HG03378 (cell line): ENCODE measurements around the gene ARID4A.
"Not testable (repeated sequence)": the region's sequence is repeated elsewhere in the genome, so short reads cannot be mapped to it uniquely, and the experiment has no call there.

Experiments used
- ATAC-seq: cut with Tn5 transposase; IDR thresholded peaks from one replicate; pipeline ENCODE4 v1.9.1; 2021; ENCODE audit warnings: mild to moderate bottlenecking, moderate library complexity; ENCODE audit not compliant: unreplicated experiment

Gene ARID4A, protein sequence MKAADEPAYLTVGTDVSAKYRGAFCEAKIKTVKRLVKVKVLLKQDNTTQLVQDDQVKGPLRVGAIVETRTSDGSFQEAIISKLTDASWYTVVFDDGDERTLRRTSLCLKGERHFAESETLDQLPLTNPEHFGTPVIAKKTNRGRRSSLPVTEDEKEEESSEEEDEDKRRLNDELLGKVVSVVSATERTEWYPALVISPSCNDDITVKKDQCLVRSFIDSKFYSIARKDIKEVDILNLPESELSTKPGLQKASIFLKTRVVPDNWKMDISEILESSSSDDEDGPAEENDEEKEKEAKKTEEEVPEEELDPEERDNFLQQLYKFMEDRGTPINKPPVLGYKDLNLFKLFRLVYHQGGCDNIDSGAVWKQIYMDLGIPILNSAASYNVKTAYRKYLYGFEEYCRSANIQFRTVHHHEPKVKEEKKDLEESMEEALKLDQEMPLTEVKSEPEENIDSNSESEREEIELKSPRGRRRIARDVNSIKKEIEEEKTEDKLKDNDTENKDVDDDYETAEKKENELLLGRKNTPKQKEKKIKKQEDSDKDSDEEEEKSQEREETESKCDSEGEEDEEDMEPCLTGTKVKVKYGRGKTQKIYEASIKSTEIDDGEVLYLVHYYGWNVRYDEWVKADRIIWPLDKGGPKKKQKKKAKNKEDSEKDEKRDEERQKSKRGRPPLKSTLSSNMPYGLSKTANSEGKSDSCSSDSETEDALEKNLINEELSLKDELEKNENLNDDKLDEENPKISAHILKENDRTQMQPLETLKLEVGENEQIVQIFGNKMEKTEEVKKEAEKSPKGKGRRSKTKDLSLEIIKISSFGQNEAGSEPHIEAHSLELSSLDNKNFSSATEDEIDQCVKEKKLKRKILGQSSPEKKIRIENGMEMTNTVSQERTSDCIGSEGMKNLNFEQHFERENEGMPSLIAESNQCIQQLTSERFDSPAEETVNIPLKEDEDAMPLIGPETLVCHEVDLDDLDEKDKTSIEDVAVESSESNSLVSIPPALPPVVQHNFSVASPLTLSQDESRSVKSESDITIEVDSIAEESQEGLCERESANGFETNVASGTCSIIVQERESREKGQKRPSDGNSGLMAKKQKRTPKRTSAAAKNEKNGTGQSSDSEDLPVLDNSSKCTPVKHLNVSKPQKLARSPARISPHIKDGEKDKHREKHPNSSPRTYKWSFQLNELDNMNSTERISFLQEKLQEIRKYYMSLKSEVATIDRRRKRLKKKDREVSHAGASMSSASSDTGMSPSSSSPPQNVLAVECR

DNA sequence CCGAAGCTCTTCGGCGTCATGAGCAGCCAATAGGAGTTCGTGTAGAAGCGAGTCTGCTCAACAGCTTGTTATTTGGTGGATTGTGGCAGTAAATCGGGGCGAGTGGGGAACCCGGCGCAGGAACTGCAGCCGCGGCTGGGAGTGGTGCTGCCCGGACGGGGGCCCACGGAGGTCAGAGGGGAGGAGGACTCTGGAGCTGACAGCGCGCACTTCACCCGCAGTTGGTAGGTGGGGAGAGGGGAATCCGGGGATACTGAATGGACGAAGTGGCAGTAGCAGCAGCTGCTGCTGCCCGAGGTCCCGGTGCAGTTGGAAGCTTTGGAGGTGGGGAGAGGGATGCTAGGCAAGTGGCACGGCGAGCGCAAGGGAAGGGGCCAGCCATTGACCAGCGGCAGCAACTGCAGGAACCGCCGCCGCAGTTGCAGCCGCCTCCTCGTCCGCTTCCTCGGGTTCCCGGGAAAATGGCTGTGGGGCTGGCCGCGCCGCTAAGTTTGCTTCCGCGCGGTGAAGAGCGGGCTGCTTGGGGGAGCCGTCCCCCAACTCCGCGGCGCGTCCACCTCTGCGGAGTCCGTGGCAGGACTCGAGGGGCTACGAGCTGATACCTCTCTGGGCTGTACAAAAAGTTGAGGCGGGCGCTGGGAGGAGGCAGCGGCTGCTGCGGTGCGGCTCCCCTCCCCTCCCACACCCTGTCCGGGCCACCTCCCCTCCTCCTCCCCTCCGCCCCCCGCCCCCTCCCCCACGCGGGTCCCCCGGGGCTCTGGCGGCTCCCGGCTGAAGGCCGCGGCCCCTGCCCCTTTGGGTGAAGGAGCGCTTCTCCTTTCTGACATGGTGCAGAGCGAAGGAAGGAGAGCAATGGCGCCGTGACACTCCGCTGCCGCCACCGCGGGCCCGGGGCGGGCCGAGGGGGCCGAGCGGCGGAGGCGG, at the start of gene ARID4A:
TSS of gene ARID4A (plus strand) at position 79 of the 924 bp plus-strand sequence. CDS start 1,300 bp downstream, outside the sequence.
- no peak for ATAC-seq

DNA sequence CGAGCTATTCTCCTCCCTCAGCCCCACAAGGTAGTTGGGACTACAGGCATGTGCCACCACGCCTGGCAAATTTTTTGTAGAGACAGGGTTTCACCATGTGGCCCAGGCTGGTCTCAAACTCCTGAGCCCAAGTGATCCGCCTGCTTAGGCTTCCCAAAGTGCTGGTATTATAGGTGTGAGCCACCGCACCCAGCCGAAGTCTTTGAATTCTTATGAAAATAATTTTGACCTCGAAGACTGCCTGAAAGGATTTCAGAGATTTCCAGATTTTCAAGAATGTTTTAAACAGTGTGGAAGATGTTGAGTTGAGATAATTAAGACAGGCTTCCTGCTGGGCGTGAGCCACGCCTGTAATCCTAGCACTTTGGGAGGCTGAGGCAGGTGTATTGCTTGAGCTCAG, 48.7 kb upstream of the ARID4A start:
- ATAC-seq, result no peak

DNA sequence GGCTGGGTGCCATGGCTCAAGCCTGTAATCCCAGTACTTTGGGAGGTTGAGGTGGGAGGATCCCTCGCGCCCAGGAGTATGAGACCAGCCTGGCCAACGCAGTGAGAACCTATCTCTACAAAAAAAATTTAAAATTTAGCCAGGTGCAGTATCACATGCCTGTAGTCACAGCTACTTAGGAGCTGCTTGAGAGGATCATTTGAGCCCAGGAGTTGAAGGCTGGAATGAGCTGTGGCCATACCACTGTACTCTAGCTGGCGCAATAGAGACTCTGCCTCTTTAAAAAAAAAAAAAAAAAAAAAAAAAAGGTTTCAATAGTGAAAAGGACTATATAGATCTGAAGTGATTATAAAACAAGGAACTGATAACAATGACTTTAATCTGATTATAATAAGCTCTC, 40.2 kb upstream of the ARID4A start:
- ATAC-seq, result no peak

DNA sequence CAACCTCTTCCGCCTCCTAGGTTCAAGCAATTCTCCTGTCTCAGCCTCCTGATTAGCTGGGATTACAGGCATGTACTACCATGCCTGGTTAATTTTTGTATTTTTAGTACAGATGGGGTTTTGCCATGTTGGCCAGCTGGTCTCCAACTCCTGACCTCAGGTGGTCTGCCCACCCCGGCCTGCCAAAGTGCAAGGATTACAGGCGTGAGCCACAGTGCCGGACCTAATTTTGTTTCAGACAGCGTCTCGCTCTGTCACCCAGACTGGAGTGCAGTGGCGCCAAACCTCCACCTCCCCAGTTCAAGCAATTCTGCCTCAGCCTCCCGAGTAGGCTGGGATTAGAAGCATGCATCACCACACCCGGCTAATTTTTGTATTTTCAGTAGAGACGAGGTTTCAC, 36.4 kb upstream of the ARID4A start:
- not testable (repeated sequence) for ATAC-seq

DNA sequence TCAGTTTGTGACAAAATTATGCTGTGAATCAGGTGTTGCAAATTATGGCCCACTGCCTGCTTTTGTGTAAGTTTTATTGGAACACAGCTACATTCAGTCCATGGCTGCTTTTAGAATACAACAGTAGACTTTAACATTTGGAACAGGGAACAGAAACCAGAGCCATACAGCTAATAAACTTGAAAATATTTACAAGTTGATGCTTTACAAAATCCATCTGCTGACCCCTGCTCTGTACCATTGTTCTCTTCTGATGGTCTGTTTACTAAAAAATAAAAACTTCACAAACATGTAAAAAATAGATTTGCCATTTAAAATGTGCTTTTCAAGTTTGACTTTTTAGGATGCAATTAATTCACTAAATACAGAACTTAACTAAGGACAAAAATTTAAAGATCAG, 33.0 kb upstream of the ARID4A start:
- no peak for ATAC-seq

DNA sequence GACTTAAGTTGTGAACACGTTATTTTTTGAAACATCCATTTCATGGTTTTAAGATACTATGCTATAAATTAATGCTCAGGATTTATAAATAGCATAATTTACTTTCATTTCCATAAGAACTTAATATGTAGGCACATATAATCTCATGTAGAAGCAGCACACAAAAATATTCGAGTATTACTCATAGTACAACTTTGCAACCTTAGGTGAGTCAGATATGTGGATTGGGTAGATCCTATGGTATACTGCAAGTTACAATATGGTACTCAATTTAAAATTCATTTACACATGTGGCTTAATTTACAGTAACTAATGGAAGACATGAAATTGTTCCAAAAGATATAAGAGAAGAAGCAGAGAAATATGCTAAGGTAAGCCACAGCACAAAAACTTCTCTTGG, 27.7 kb upstream of the ARID4A start:
- ATAC-seq, result no peak

DNA sequence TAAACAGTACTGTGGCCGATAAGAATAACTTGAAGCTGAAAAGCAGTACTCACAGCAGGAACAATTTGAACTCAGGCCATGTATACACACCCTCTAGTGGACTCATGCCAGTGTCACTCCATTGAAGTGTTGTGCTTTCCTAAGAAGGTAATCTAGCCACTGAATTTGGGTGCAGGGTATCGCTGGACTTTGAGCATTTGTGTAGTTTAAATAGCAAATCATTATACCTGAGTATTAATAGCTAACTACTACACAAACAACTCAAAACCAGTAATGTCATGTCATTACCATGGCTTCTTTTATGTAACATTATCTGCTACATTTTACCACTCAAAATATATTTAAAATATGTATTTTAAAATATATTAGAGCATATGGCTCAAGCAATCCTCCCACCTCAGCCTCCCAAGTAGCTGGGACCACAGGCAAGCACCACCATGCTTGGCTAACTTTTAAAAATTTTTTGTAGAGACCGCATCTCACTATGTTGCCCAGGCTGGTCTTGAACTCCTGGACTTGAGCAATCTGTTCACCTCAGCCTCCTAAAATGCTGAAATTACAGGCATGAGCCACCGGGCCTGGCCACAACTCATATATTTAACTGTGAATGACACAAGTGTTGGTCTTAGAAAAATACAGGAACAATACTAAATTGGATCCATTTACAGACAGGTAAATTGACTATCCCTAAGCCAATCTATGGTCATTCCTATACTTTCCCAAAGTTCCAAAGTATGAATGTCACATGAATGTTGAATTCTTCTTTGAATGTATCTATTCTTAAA, 25.6 kb upstream of the ARID4A start:
- no peak for ATAC-seq

DNA sequence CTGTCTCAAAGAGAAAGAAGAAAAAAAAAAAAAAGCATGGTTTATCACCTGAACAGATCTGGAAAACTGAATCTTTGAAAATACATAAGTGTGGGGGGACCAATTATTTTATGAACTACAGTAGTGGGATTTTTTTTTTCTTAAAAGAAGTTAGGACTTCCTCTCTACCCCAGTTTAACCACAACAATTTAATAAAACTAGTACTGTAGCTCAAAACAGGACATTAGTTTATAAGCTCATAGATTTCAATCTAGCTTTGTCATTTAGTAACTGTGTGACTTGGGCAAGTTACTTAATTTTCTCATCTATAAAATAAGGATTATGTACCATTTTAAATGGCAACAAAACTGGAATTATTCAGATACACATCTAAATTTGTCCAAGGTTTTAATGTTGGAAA, 23.5 kb upstream of the ARID4A start:
- ATAC-seq, result no peak

DNA sequence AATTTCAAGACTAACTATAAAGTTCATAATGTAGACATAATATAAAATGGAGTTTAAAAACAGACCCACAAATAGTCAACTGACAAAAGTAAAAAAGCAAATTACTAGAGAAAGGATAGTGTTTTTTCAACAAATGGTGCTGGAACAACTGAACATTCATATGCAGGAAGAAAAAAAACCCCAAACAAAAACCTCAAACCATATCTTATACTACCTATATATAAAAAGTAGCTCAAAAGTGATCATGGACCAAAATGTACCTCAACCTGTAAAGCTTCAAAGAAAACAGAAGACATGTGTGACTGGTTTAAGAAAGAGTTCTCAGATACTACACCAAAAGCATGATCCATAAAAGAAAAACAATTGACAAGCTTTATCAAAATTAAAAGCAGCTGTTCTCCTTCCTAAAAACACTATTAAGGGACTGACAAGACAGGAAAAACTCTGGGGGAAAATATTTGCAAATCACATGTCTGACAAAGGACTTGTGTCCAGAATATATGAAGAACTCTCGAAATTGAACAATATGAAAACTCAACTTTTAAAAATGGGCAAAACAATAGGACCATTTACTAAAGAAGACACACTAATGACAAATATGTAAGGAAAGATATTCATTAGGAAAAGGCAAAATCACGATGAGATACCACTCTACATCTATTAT, 22.7 kb upstream of the ARID4A start:
- ATAC-seq, result no peak

DNA sequence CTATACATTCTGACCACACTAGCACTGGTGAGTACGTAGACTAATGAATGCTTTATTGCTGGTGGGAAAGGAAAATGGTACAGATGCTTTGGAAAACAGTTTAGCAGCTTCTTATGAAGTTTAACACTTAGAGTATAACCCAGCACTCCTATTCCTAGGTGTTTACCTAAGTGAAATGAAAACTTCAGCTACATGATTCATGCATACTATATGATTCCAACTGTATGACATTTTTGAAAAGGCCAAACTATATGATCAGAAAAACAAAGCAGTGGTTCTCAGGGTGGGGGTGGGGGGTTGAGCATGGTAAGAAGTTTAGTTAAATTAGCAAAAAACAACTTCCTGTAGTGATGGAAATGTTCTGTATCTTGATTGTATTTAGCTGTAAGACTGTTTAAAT, 22.1 kb upstream of the ARID4A start:
- ATAC-seq, result no peak

DNA sequence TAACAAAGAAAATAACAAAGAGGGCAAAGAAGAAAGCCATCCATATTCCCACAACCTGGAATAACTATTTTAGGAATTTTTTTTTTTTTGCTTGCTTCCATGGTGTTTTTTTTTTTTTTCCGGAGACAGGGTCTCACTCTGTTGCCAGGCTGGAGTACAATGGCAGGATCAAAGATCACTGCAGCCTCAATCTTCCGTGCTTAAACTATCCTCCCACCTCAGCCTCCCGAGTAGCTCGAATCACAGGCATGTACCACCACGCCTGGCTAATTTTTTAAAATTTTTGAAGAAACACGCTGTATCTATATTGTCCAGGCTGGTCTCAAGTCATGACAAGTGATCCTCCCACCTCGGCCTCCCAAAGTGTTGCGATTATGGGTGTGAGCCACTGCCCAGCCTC, 20.2 kb upstream of the ARID4A start:
- ATAC-seq, result no peak

DNA sequence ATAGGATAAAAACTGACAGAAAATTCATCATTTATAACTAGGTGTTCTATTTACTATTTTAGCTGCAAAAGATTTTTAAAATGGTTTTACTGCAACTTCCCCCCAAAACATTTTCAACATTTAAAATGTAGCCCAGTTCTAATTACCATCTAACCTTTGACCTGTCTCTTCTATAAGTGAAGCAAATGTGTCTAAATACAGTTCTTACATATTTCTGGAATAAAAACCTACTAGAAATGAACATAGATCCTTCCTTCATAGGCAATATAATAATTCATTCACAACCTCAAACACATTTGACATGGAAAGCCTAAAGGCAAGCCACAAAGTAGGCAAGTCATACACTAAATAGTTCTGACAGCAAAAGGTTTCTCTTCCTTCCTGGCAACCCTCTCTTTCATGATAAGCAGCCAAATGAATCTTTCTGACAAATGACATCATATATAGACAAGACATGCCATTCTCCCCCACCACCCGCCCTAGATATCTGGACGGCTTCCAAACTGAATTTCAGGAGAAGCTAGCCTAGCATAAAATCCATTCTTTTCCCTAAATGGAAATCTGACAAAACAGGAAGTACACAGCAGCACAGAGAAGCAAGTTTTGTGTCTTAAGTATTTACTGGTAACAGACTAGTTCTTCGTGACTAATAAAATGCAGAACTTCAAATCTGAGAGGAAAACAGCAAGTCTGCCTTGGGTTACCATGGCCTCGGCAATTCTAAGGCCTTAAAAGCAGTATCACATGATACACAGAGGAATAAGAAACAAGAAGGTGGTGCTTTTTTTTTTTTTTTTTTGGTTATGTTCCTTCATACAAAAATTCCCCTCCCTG, 17.2 kb upstream of the ARID4A start:
- ATAC-seq, result peak; percentile 64

DNA sequence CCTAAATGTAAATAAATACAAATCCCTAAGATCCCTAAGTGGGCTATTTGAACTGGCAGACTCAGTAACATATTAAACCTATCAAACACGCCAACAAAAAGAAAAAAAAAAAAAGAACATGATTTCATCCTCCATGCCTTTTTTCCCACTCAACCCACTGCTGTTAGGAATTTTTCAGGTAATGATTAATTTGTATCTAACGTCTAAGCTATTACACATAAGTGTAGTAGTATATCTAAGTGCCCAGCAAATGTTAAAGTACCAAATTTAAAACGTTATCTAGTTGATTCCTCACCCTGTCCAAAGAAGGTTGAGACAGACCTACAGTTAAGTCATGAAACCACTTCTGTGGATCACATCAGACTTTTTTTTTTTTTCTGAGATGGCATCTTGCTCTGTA, 16.4 kb upstream of the ARID4A start:
- no peak for ATAC-seq

DNA sequence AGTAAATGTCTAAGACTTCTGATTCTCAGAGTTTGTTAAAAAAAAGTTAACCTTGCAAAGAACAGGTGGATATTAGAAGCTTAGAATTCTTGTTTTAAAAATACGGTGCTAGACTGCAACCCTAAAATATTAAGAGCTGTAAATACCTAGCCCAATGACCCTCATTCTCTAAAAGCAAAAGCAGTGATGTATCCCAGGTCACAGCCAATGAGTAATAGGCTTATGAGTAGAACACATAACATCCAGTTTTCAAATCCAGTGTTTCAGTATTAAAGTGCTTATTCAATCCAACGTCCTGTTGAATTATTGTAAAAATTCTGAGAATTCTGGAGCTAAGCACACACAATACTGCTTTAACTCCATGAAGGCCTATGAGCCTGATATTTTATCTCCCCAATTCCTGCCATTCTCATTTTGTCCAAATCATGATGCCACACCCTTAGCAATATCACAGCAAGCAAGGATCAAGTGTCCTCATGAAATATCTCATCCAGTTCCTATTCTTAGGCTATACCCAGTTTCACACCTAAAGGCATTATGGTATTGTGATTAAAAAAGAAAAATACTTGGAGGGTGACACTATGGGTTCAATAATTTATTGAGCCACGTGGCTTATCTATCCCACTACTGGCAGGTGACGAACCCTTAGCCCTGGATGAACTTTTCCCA, 15.3 kb upstream of the ARID4A start:
- ATAC-seq, result no peak

DNA sequence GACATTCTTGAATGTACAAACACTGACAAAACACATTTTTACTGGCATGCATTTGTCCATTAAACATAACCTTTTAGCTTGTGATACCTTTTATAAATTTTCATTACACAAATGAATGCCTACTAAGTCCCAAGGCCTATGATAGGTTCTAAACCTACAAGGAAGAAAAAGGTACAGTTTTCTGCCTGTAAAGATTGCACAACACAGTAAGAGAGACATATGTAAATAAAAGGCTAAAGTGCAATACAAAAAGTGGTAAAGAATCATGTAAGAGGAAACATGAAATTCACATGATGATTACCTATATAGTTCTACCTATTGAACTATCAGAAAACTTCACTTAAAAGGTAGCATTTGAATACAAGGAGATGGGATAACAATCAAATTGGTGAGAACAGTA, 14.6 kb upstream of the ARID4A start:
- ATAC-seq, result no peak

DNA sequence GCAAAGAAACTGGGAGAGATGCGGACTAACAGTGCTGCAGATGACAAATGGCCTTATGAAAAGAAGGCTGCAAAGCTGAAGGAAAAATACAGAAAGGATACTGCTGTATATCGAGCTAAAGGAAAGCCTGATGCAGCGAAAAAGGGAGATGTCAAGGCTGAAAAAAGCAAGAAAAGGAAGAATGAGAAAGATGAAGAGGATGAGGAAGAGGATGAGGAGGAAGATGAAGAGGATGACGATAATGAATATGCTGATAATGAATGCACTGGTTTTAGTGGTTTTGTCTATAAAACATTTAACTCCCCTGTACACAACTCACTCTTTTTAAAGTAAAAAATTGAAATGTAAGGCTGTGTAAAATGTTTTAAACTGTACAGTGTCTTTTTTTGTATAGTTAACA, 13.2 kb upstream of the ARID4A start:
- ATAC-seq, result no peak

DNA sequence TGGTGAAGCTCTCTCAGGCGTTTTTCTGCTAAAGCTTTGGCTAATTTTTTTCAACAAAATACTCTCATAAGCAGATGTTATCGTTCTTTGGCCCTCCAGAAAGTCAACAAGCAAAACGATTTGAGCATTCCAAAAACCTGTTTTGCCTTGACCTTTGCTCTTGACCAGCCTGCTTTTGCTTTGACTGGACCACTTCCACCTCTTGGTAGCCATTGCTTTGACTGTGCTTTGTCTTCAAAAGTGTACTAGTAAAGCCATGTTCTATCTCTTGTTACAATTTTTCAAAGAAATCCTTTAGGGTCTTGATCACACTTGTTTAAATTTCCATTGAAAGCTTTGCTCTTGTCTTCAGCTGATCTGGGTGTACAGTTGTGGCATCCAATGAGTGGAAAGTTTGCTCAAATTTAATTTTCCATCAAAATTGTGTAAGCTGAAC, 10.7 kb upstream of the ARID4A start:
- ATAC-seq, result no peak
